GM12878 (cell line): ENCODE measurements around the gene DLEC1. TPM values are rescaled to one million over a fixed set of nuclear protein-coding genes. Genes with fewer than 3 reads are reported as not detected.

Source experiments
- ATAC-seq: fragments of 200-7000 bp; cut with Tn5 transposase; 3 replicates; pipeline ENCODE4 v1.9.1; 2020; ENCODE audit warnings: mild to moderate bottlenecking, moderate library complexity
- BruUV-seq: library from RNA; stranded (reverse); fragments of 400-500 nt; replicated peaks from 2 replicates; lab custom pipeline; 2021; lab: Mats Ljungman, UMichigan
- CTCF ChIA-PET: fragments of 300-600 bp; sonication (Branson Sonifier 250); formaldehyde crosslinking; extraction: SDS; loops from one replicate; lab custom pipeline; 2021; ENCODE audit warnings: inconsistent platforms; lab: Yijun Ruan, JAX
- POLR2A ChIA-PET: fragments of 350-600 bp; formaldehyde crosslinking; extraction: SDS; loops from one replicate; lab custom pipeline; 2021; ENCODE audit warnings: inconsistent platforms; lab: Charles Lee
- RAD21 ChIA-PET: fragments of 300-600 bp; sonication (Branson Sonifier 250); formaldehyde crosslinking; loops from one replicate; lab custom pipeline; 2023; ENCODE audit warnings: antibody characterized with exemption; ENCODE audit not compliant: unreplicated experiment; lab: Charles Lee
- SMC1A ChIA-PET: fragments of 300-600 bp; sonication (Branson Sonifier 250); formaldehyde crosslinking; loops from one replicate; lab custom pipeline; 2023; ENCODE audit not compliant: unreplicated experiment, uncharacterized antibody; lab: Charles Lee
- DNase-seq: peaks from one replicate; pipeline ENCODE4 v3.0.0-alpha.2; 2011; ENCODE audit warnings: low read depth, low spot score
- FAIRE-seq: peaks from 3 replicates; lab custom pipeline; 2011; peaks lifted over from hg19 to GRCh38; lab: Jason Lieb, UNC
- H2AFZ ChIP-seq: 2 replicates; pipeline ENCODE4 v1.6.0; 2011; ENCODE audit warnings: low read depth, low read length, control low read depth; ENCODE audit not compliant: control insufficient read depth
- H3K27ac ChIP-seq: 2 replicates; pipeline ENCODE4 v1.5.1; 2011; ENCODE audit warnings: control low read depth; ENCODE audit not compliant: control insufficient read depth, insufficient read depth
- H3K27me3 ChIP-seq, 2 experiments: replicated peaks in 1 of 2; 2 replicates each; pipeline versions ENCODE4 v1.6.0 to v1.6.1; 2011; ENCODE audit warnings: low read length in 1 of 2; ENCODE audit not compliant: control insufficient read depth in 2 of 2, insufficient read depth in 2 of 2
- H3K36me3 ChIP-seq, 2 experiments: 2 replicates each; pipeline ENCODE4 v1.5.1; 2011; ENCODE audit warnings: low read length in 1 of 2; ENCODE audit not compliant: control insufficient read depth in 2 of 2, insufficient read depth in 2 of 2
- H3K4me1 ChIP-seq: 2 replicates; pipeline ENCODE4 v1.6.1; 2011; ENCODE audit warnings: mild to moderate bottlenecking, low read length, moderate library complexity, mixed read lengths; ENCODE audit not compliant: control insufficient read depth, insufficient read depth
- H3K4me2 ChIP-seq: 2 replicates; pipeline ENCODE4 v1.6.0; 2011; ENCODE audit warnings: control low read depth; ENCODE audit not compliant: control insufficient read depth, insufficient read depth
- H3K4me3 ChIP-seq: fragments of 200-600 bp; sonication (generic); 2 replicates; pipeline ENCODE4 v1.5.1; 2016
- H3K79me2 ChIP-seq: 2 replicates; pipeline ENCODE4 v1.6.0; 2011; ENCODE audit warnings: low read length; ENCODE audit not compliant: control insufficient read depth, insufficient read depth
- H3K9ac ChIP-seq: 2 replicates; pipeline ENCODE4 v1.8.0; 2011; ENCODE audit warnings: low read length, control low read depth, mixed read lengths; ENCODE audit not compliant: control insufficient read depth, insufficient read depth
- H3K9me3 ChIP-seq: replicated peaks from 3 replicates; pipeline ENCODE4 v1.5.1; 2011; ENCODE audit warnings: mild to moderate bottlenecking, low read length; ENCODE audit not compliant: control insufficient read depth, insufficient read depth
- H4K20me1 ChIP-seq: 2 replicates; pipeline ENCODE4 v1.6.0; 2011; ENCODE audit not compliant: control insufficient read depth, insufficient read depth
- IKZF1 ChIP-seq: fragments of 450-650 bp; conservative IDR thresholded peaks from 2 replicates; pipeline ENCODE4 v1.6.1; 2017; ENCODE audit warnings: antibody characterized with exemption, mild to moderate bottlenecking
- WGBS: methylation state at CpG from one replicate; pipeline ENCODE4 v1.1.6; 2016; ENCODE audit warnings: low lambda C conversion rate; ENCODE audit not compliant: insufficient replicate concordance, insufficient coverage; ENCODE audit errors: missing lambda C conversion rate; 5-methylcytosine and 5-hydroxymethylcytosine counted together
- in situ Hi-C: fragments of 300-500 bp; cut with MboI; formaldehyde crosslinking; loops from 9 replicates; pipeline ENCODE4 v1.14.3; 2018; ENCODE audit warnings: mixed read lengths
- intact Hi-C: fragments of 100-400 bp; cut with micrococcal nuclease; formaldehyde crosslinking; loops from one replicate; pipeline ENCODE4 v1.14.2; 2022; ENCODE audit not compliant: unreplicated experiment
- polyA plus RNA-seq, 11 experiments: library from polyadenylated mRNA; depleted of rRNA in 4 of 11; unstranded in 6 of 11; stranded (reverse) in 5 of 11; fragments of >200 nt; fragmentation: Nextera tagmentation in 4 of 11; fragmentation: Illumina TruSeq in 1 of 11; extraction: Ambion mirVana in 4 of 11; extraction: Trizol in 1 of 11; gene quantifications; 1 replicate in 1 of 11; 2 replicates in 10 of 11; pipeline versions ENCODE4 v1.2.1 to v1.2.3, GENCODE V29; 2011 to 2016; ENCODE audit warnings: inconsistent platforms in 2 of 11, missing spikeins in 2 of 11, low read depth in 1 of 11
- total RNA-seq, 4 experiments: library from RNA; depleted of rRNA in 3 of 4; stranded (reverse); fragments of >200 nt in 3 of 4; fragmentation: Illumina TruSeq in 1 of 4; extraction: Trizol in 1 of 4; gene quantifications; 2 replicates each; pipeline versions ENCODE4 v1.2.1 to v1.2.3, GENCODE V29; 2013 to 2021
- TF ChIP-seq, protein P1 (sequence below), 3 experiments: IDR thresholded peaks in 2 of 3; conservative IDR thresholded peaks in 1 of 3; 2 replicates each; pipeline ENCODE4 v1.5.1; 2011; ENCODE audit warnings: low read depth in 3 of 3, low read length in 3 of 3, mild to moderate bottlenecking in 3 of 3, control low read depth in 2 of 3, moderate library complexity in 2 of 3, inconsistent platforms in 1 of 3, mixed read lengths in 1 of 3; ENCODE audit not compliant: control insufficient read depth in 2 of 3, insufficient read depth in 1 of 3; ENCODE audit errors: extremely low read depth in 1 of 3

The DLEC1 gene
- total and polyA plus RNA-seq, 10 of the 15 experiments (the other 5 are each of a cell fraction or from before 2014, with no cell fraction given): 0.03 to 0.29 (median 0.07) TPM; not detected in 3

GRCh38 chr3:38001456-38002081 is 37.4 kb upstream of the DLEC1 start:
- Histone ChIP-seq H3K27ac (no peak overlapping the region), H3K4me3 (no peak overlapping the region), H3K36me3 (peaks cover 0 to 3% of the 10 kb centered on the region in 2 experiments; a peak in 2 of 4 replicates), H3K9ac (no peak overlapping the region), H2AFZ (no peak overlapping the region), H3K4me2 (no peak overlapping the region), H4K20me1 (no peaks in the 10 kb centered on the region), H3K4me1 (peaks cover 9% of the 10 kb centered on the region), H3K79me2 (no peaks in the 10 kb centered on the region), H3K9me3 (no peaks in the 10 kb centered on the region), H3K27me3 (no peaks in the 10 kb centered on the region)
- TF ChIP-seq, protein P1, sequence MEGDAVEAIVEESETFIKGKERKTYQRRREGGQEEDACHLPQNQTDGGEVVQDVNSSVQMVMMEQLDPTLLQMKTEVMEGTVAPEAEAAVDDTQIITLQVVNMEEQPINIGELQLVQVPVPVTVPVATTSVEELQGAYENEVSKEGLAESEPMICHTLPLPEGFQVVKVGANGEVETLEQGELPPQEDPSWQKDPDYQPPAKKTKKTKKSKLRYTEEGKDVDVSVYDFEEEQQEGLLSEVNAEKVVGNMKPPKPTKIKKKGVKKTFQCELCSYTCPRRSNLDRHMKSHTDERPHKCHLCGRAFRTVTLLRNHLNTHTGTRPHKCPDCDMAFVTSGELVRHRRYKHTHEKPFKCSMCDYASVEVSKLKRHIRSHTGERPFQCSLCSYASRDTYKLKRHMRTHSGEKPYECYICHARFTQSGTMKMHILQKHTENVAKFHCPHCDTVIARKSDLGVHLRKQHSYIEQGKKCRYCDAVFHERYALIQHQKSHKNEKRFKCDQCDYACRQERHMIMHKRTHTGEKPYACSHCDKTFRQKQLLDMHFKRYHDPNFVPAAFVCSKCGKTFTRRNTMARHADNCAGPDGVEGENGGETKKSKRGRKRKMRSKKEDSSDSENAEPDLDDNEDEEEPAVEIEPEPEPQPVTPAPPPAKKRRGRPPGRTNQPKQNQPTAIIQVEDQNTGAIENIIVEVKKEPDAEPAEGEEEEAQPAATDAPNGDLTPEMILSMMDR (IDR thresholded peaks at IDR 0.05 in 2 of 3, conservative IDR thresholded peaks at IDR 0.05 in 1 of 3; ENCODE audit: control insufficient read depth in 2 of 3, extremely low read depth in 1 of 3, insufficient read depth in 1 of 3, low read depth in 3 of 3, low read length in 3 of 3): peak in 1 of 3 experiments; percentile 18; a peak in 1 of 6 replicates
- no peak for TF ChIP-seq IKZF1
- DNase-seq (no peak), FAIRE-seq (no peak), ATAC-seq (no peak)
- WGBS: 88% methylated on average over 9 of the region's 9 CpGs
- ChIA-PET RAD21 (interaction anchor here (1.0 to 1.9 kb wide), 2 partner anchors 27 to 29 kb away, joined by 3 to 9 read pairs; no protein-coding TSS in a partner anchor), SMC1A (interaction anchor here (0.7 kb wide), 1 partner anchor 27 kb away, joined by 3 read pairs; no protein-coding TSS in a partner anchor), POLR2A (interaction anchor here (0.6 to 1.2 kb wide), 2 partner anchors 21 to 65 kb away, joined by 3 to 7 read pairs; no protein-coding TSS in a partner anchor), CTCF (interaction anchor here (1.1 to 1.5 kb wide), 2 partner anchors 27 to 342 kb away, joined by 4 to 5 read pairs; no protein-coding TSS in a partner anchor)
- in situ Hi-C loops (no loop called here), intact Hi-C loops (no loop called here)
- BruUV-seq: no TSS peak
